HEK293 (cell line): ENCODE data around the gene HSD17B3.

Source experiments
- CTCF ChIP-seq: fragments of 450-650 bp; formaldehyde crosslinking; IDR thresholded peaks from 2 replicates; pipeline ENCODE4 v1.5.1; 2016; ENCODE audit warnings: missing biosample characterization, missing genetic modification characterization
- OVOL3 ChIP-seq: fragments of 450-650 bp; formaldehyde crosslinking; IDR thresholded peaks from 2 replicates; pipeline ENCODE4 v1.5.1; 2016; ENCODE audit warnings: missing biosample characterization, missing genetic modification characterization
- PBX3 ChIP-seq: sonication (generic); formaldehyde crosslinking; IDR thresholded peaks from 2 replicates; pipeline ENCODE4 v1.8.1; 2022; ENCODE audit warnings: mild to moderate bottlenecking, moderate library complexity, missing genetic modification reagents
- ZNF175 ChIP-seq: fragments of 450-650 bp; formaldehyde crosslinking; IDR thresholded peaks from 2 replicates; pipeline ENCODE4 v1.5.1; 2016; ENCODE audit warnings: missing biosample characterization, missing genetic modification characterization
- ZNF830 ChIP-seq: fragments of 450-650 bp; IDR thresholded peaks from 2 replicates; pipeline ENCODE4 v1.5.0; 2018; ENCODE audit warnings: missing biosample characterization, missing genetic modification characterization, low read depth, mild to moderate bottlenecking, moderate library complexity

- no peak for TF ChIP-seq CTCF
- no peak for TF ChIP-seq ZNF175 (tag by site-specific recombination)
- TF ChIP-seq OVOL3: no peak
- no peak for TF ChIP-seq PBX3 (CRISPR knock-in tag)
- no peak for TF ChIP-seq ZNF830 (tag by site-specific recombination)
Observed at GRCh38 chr9:96345551-96345950, 43.6 kb upstream of the HSD17B3 start.
